Measurements from ENCODE around the gene CRB3. TPM values are rescaled to one million over a fixed set of nuclear protein-coding genes. Genes with fewer than 3 reads are reported as not detected.

The CRB3 gene
- total and polyA plus RNA-seq, 9 of the 15 experiments (the other 6 are each of a cell fraction or from before 2014, with no cell fraction given), result 0.49 TPM; not detected in 8

GRCh38 chr19:6514089-6514488 is 50.0 kb downstream of the CRB3 start:
- WGBS (ENCODE audit: insufficient coverage, low coverage, missing lambda C conversion rate), result 59% methylated on average over 8 of the region's 9 CpGs
- Histone ChIP-seq H3K4me3 (no peak overlapping the region), H3K4me1 (replicated peaks in 1 of 2; ENCODE audit: control insufficient read depth in 2 of 2, insufficient read depth in 2 of 2, low read length in 2 of 2) (peaks cover 4 to 37% of the 10 kb centered on the region in 2 experiments; a peak in 4 of 5 replicates), H4K20me1 (replicated peaks; ENCODE audit: control insufficient read depth, insufficient read depth, low read length) (no peaks in the 10 kb centered on the region), H3K79me2 (ENCODE audit: control insufficient read depth, insufficient read depth, low read length) (no peaks in the 10 kb centered on the region), H3K9me3 (replicated peaks; ENCODE audit: control insufficient read depth, insufficient read depth, low read depth, low read length) (no peaks in the 10 kb centered on the region), H3K27me3 (ENCODE audit: control insufficient read depth in 2 of 2, insufficient read depth in 2 of 2, low read length in 2 of 2) (no peaks in the 10 kb centered on the region), H3K9me1 (ENCODE audit: control insufficient read depth, insufficient read depth, low read length) (no peaks in the 10 kb centered on the region), H3K36me3 (ENCODE audit: control insufficient read depth, insufficient read depth, low read length) (no peaks in the 10 kb centered on the region), H2AFZ (ENCODE audit: low read depth, low read length) (peak overlapping the region; percentile 56; the same call in 1 of the 2 replicates), H3K4me2 (ENCODE audit: insufficient read depth, low read length) (no peak overlapping the region), H3K27ac (ENCODE audit: extremely low read depth, low read depth, low read length) (no peak overlapping the region), H3K9ac (ENCODE audit: insufficient read depth in 1 of 2, low read depth in 2 of 2, low read length in 2 of 2) (peak overlapping the region in 1 of 2 experiments; percentile 74; a peak in 1 of 4 replicates)
- BruUV-seq (replicated peaks), result no TSS peak
- intact Hi-C loops (cut with micrococcal nuclease), result loop anchor here (10.0 kb wide), 2 partner anchors 221 to 389 kb away; partner anchors contain the start of genes GPR108 and TRIP10
- no peak for DNase-seq (ENCODE audit: extremely low read depth in 1 of 4, low spot score in 3 of 4)
- ChIA-PET POLR2A (no interaction called here), CTCF (ENCODE audit: low intra/inter-chr PET ratio) (no interaction called here)
- ATAC-seq, result no peak
- in situ Hi-C loops (cut with MboI), result no loop called here
- FAIRE-seq, result no peak
- no peak for TF ChIP-seq TAF1 (IDR thresholded peaks at IDR 0.05; ENCODE audit: control insufficient read depth, extremely low read depth, insufficient read depth, low read length, severe bottlenecking)
- TF ChIP-seq, protein P1, sequence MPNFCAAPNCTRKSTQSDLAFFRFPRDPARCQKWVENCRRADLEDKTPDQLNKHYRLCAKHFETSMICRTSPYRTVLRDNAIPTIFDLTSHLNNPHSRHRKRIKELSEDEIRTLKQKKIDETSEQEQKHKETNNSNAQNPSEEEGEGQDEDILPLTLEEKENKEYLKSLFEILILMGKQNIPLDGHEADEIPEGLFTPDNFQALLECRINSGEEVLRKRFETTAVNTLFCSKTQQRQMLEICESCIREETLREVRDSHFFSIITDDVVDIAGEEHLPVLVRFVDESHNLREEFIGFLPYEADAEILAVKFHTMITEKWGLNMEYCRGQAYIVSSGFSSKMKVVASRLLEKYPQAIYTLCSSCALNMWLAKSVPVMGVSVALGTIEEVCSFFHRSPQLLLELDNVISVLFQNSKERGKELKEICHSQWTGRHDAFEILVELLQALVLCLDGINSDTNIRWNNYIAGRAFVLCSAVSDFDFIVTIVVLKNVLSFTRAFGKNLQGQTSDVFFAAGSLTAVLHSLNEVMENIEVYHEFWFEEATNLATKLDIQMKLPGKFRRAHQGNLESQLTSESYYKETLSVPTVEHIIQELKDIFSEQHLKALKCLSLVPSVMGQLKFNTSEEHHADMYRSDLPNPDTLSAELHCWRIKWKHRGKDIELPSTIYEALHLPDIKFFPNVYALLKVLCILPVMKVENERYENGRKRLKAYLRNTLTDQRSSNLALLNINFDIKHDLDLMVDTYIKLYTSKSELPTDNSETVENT (CRISPR knock-in tag; IDR thresholded peaks at IDR 0.05), result no peak
- TF ChIP-seq, protein P2, sequence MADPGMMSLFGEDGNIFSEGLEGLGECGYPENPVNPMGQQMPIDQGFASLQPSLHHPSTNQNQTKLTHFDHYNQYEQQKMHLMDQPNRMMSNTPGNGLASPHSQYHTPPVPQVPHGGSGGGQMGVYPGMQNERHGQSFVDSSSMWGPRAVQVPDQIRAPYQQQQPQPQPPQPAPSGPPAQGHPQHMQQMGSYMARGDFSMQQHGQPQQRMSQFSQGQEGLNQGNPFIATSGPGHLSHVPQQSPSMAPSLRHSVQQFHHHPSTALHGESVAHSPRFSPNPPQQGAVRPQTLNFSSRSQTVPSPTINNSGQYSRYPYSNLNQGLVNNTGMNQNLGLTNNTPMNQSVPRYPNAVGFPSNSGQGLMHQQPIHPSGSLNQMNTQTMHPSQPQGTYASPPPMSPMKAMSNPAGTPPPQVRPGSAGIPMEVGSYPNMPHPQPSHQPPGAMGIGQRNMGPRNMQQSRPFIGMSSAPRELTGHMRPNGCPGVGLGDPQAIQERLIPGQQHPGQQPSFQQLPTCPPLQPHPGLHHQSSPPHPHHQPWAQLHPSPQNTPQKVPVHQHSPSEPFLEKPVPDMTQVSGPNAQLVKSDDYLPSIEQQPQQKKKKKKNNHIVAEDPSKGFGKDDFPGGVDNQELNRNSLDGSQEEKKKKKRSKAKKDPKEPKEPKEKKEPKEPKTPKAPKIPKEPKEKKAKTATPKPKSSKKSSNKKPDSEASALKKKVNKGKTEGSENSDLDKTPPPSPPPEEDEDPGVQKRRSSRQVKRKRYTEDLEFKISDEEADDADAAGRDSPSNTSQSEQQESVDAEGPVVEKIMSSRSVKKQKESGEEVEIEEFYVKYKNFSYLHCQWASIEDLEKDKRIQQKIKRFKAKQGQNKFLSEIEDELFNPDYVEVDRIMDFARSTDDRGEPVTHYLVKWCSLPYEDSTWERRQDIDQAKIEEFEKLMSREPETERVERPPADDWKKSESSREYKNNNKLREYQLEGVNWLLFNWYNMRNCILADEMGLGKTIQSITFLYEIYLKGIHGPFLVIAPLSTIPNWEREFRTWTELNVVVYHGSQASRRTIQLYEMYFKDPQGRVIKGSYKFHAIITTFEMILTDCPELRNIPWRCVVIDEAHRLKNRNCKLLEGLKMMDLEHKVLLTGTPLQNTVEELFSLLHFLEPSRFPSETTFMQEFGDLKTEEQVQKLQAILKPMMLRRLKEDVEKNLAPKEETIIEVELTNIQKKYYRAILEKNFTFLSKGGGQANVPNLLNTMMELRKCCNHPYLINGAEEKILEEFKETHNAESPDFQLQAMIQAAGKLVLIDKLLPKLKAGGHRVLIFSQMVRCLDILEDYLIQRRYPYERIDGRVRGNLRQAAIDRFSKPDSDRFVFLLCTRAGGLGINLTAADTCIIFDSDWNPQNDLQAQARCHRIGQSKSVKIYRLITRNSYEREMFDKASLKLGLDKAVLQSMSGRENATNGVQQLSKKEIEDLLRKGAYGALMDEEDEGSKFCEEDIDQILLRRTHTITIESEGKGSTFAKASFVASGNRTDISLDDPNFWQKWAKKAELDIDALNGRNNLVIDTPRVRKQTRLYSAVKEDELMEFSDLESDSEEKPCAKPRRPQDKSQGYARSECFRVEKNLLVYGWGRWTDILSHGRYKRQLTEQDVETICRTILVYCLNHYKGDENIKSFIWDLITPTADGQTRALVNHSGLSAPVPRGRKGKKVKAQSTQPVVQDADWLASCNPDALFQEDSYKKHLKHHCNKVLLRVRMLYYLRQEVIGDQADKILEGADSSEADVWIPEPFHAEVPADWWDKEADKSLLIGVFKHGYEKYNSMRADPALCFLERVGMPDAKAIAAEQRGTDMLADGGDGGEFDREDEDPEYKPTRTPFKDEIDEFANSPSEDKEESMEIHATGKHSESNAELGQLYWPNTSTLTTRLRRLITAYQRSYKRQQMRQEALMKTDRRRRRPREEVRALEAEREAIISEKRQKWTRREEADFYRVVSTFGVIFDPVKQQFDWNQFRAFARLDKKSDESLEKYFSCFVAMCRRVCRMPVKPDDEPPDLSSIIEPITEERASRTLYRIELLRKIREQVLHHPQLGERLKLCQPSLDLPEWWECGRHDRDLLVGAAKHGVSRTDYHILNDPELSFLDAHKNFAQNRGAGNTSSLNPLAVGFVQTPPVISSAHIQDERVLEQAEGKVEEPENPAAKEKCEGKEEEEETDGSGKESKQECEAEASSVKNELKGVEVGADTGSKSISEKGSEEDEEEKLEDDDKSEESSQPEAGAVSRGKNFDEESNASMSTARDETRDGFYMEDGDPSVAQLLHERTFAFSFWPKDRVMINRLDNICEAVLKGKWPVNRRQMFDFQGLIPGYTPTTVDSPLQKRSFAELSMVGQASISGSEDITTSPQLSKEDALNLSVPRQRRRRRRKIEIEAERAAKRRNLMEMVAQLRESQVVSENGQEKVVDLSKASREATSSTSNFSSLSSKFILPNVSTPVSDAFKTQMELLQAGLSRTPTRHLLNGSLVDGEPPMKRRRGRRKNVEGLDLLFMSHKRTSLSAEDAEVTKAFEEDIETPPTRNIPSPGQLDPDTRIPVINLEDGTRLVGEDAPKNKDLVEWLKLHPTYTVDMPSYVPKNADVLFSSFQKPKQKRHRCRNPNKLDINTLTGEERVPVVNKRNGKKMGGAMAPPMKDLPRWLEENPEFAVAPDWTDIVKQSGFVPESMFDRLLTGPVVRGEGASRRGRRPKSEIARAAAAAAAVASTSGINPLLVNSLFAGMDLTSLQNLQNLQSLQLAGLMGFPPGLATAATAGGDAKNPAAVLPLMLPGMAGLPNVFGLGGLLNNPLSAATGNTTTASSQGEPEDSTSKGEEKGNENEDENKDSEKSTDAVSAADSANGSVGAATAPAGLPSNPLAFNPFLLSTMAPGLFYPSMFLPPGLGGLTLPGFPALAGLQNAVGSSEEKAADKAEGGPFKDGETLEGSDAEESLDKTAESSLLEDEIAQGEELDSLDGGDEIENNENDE (IDR thresholded peaks at IDR 0.05; ENCODE audit: low read depth, low read length), result no peak
- no peak for TF ChIP-seq ZNF395 (CRISPR knock-in tag; IDR thresholded peaks at IDR 0.05)
- TF ChIP-seq CC2D1A (IDR thresholded peaks at IDR 0.05), result no peak
- no peak for TF ChIP-seq HMGN3 (IDR thresholded peaks at IDR 0.05; ENCODE audit: borderline replicate concordance, extremely low read depth, insufficient read length, low read depth, low read length)

All from K562 (cell line).